BE2C (cell line): ENCODE measurements around the gene PTPRZ1.

Source experiments
- DNase-seq: peaks from one replicate; pipeline ENCODE4 v3.0.0-alpha.2; 2020
- H3K27me3 ChIP-seq: fragments of 250-450 bp; sonication (Bioruptor Pico); 2 replicates; pipeline ENCODE4 v1.5.1; 2020; ENCODE audit warnings: mild to moderate bottlenecking
- H3K36me3 ChIP-seq: fragments of 250-450 bp; sonication (Bioruptor Pico); 2 replicates; pipeline ENCODE4 v1.5.1; 2020; ENCODE audit warnings: mild to moderate bottlenecking
- H3K4me1 ChIP-seq: fragments of 250-450 bp; sonication (Bioruptor Pico); 2 replicates; pipeline ENCODE4 v1.5.1; 2020
- H3K4me3 ChIP-seq: 2 replicates; pipeline ENCODE4 v1.5.1; 2011; ENCODE audit warnings: low read depth, low read length
- H3K9me3 ChIP-seq: fragments of 250-450 bp; sonication (Bioruptor Pico); 2 replicates; pipeline ENCODE4 v1.5.1; 2020
- TF ChIP-seq, protein P1 (sequence below): IDR thresholded peaks from 2 replicates; pipeline ENCODE4 v1.5.1; 2012; ENCODE audit warnings: mild to moderate bottlenecking, low read depth, low read length

Gene PTPRZ1

GRCh38 chr7:121837462-121837861, 35.5 kb upstream of the PTPRZ1 start:
- Histone ChIP-seq H3K9me3 (no peaks in the 10 kb centered on the region), H3K27me3 (no peaks in the 10 kb centered on the region), H3K4me1 (no peaks in the 10 kb centered on the region), H3K36me3 (no peaks in the 10 kb centered on the region), H3K4me3 (no peak overlapping the region)
- no peak for DNase-seq
- TF ChIP-seq, protein P1, sequence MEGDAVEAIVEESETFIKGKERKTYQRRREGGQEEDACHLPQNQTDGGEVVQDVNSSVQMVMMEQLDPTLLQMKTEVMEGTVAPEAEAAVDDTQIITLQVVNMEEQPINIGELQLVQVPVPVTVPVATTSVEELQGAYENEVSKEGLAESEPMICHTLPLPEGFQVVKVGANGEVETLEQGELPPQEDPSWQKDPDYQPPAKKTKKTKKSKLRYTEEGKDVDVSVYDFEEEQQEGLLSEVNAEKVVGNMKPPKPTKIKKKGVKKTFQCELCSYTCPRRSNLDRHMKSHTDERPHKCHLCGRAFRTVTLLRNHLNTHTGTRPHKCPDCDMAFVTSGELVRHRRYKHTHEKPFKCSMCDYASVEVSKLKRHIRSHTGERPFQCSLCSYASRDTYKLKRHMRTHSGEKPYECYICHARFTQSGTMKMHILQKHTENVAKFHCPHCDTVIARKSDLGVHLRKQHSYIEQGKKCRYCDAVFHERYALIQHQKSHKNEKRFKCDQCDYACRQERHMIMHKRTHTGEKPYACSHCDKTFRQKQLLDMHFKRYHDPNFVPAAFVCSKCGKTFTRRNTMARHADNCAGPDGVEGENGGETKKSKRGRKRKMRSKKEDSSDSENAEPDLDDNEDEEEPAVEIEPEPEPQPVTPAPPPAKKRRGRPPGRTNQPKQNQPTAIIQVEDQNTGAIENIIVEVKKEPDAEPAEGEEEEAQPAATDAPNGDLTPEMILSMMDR = no peak

GRCh38 chr7:121847041-121847440, 25.9 kb upstream of the PTPRZ1 start:
- no peak for DNase-seq
- H3K4me3 ChIP-seq = no peak overlapping the region
- no peaks in the 10 kb centered on the region for H3K9me3 ChIP-seq
- no peaks in the 10 kb centered on the region for H3K36me3 ChIP-seq
- H3K27me3 ChIP-seq = no peaks in the 10 kb centered on the region
- TF ChIP-seq, protein P1 = no peak
- H3K4me1 ChIP-seq = no peaks in the 10 kb centered on the region

GRCh38 chr7:121853307-121853706, 19.7 kb upstream of the PTPRZ1 start:
- no peak overlapping the region for H3K4me3 ChIP-seq
- H3K36me3 ChIP-seq = no peaks in the 10 kb centered on the region
- H3K9me3 ChIP-seq = no peaks in the 10 kb centered on the region
- H3K27me3 ChIP-seq = no peaks in the 10 kb centered on the region
- H3K4me1 ChIP-seq = no peaks in the 10 kb centered on the region
- TF ChIP-seq, protein P1 = no peak
- no peak for DNase-seq

- Histone ChIP-seq H3K4me3 (no peak overlapping the region), H3K4me1 (no peaks in the 10 kb centered on the region), H3K36me3 (no peaks in the 10 kb centered on the region), H3K27me3 (no peaks in the 10 kb centered on the region), H3K9me3 (no peaks in the 10 kb centered on the region)
- no peak for DNase-seq
- TF ChIP-seq, protein P1 = no peak
These were observed 12.0 kb upstream of the PTPRZ1 start for GRCh38 chr7:121860953-121861352.

- Histone ChIP-seq H3K36me3 (no peaks in the 10 kb centered on the region), H3K4me3 (no peak overlapping the region), H3K27me3 (no peaks in the 10 kb centered on the region; the same call in 1 of the 2 replicates), H3K9me3 (no peaks in the 10 kb centered on the region), H3K4me1 (no peaks in the 10 kb centered on the region)
- no peak for DNase-seq
- TF ChIP-seq, protein P1 = no peak
These were observed 10.4 kb upstream of the PTPRZ1 start for GRCh38 chr7:121862591-121862990.

GRCh38 chr7:121871188-121871587, 1.8 kb upstream of the PTPRZ1 start:
- H3K9me3 ChIP-seq = no peaks in the 10 kb centered on the region
- no peak for DNase-seq
- H3K36me3 ChIP-seq = no peaks in the 10 kb centered on the region
- peaks cover 36% of the 10 kb centered on the region for H3K27me3 ChIP-seq
- no peaks in the 10 kb centered on the region for H3K4me1 ChIP-seq
- TF ChIP-seq, protein P1 = no peak
- no peak overlapping the region for H3K4me3 ChIP-seq
